HG03460 (cell line): ENCODE results near the gene PAN2.
"Not testable (repeated sequence)": the region's sequence is repeated elsewhere in the genome, so short reads cannot be mapped to it uniquely, and the experiment has no call there.

ENCODE experiments used
- ATAC-seq: cut with Tn5 transposase; IDR thresholded peaks from one replicate; pipeline ENCODE4 v1.9.1; 2021; ENCODE audit not compliant: unreplicated experiment

Gene PAN2

GRCh38 chr12:56333679-56334489 is at the start of gene PAN2:
PAN2 (minus strand) TSS chr12:56334000; CDS start chr12:56333094, 906 bp downstream.
- ATAC-seq, result peak; percentile 94

- no peak for ATAC-seq
Observed at GRCh38 chr12:56382611-56383010, 48.8 kb upstream of the PAN2 start.

- no peak for ATAC-seq
Observed at GRCh38 chr12:56377989-56378316, 44.2 kb upstream of the PAN2 start.

GRCh38 chr12:56377310-56377988 is 43.6 kb upstream of the PAN2 start:
- ATAC-seq, result no peak

GRCh38 chr12:56375598-56376434 is 42.0 kb upstream of the PAN2 start:
- peak; percentile 68 for ATAC-seq

- ATAC-seq, result peak; percentile 25
Observed at GRCh38 chr12:56374726-56375597, 41.2 kb upstream of the PAN2 start.

GRCh38 chr12:56373515-56373914 is 39.7 kb upstream of the PAN2 start:
- ATAC-seq, result no peak

GRCh38 chr12:56366948-56367347 is 33.1 kb upstream of the PAN2 start:
- no peak for ATAC-seq

- no peak for ATAC-seq
Observed at GRCh38 chr12:56362130-56363059, 28.6 kb upstream of the PAN2 start, which contains the start of gene APOF. APOF (minus strand) TSS chr12:56362857; CDS start chr12:56362745, 112 bp downstream.

- ATAC-seq, result no peak
Observed at GRCh38 chr12:56361487-56362129, 27.8 kb upstream of the PAN2 start.

GRCh38 chr12:56359851-56360767 is 26.3 kb upstream of the PAN2 start, which contains the start of gene STAT2:
STAT2 (minus strand) TSS chr12:56360107; CDS start chr12:56356571, 3,536 bp downstream.
- peak; percentile 95 for ATAC-seq

GRCh38 chr12:56358836-56359532 is 25.2 kb upstream of the PAN2 start:
- no peak for ATAC-seq

- ATAC-seq, result no peak
Observed at GRCh38 chr12:56351325-56351724, 17.5 kb upstream of the PAN2 start.

- no peak for ATAC-seq
Observed at GRCh38 chr12:56350662-56351061, 16.9 kb upstream of the PAN2 start.

GRCh38 chr12:56348776-56349175 is 15.0 kb upstream of the PAN2 start:
- ATAC-seq, result no peak

GRCh38 chr12:56347255-56347654 is 13.5 kb upstream of the PAN2 start:
- not testable (repeated sequence) for ATAC-seq

- no peak for ATAC-seq
Observed at GRCh38 chr12:56346675-56347074, 12.9 kb upstream of the PAN2 start.
